ENCODE measurements around the gene LCORL.

LCORL gene

DNA sequence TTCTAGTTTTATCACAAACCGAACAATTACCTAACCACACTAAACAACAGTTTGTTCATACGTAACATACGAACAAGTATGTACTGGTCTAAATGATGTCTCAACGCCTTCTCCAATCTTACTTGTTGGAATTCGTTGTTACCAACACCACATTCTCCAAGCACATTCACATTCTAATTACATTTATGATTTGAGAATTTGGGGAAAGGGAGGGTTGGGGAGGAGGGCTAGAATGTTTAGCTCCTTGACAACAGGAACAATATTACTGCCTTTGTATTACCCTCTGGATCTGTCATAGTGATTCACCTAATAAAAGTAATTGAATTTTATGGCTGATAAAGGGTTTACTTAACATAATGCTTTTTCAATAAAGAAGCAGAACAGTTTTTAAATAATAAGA is 24.4 kb downstream of the LCORL start:
- no peak for DNase-seq (ENCODE audit: low read depth)
- no peak for TF ChIP-seq CTCF (conservative IDR thresholded peaks at IDR 0.05; ENCODE audit: low read depth, low read length)
- no peak overlapping the region for H3K4me3 ChIP-seq (ENCODE audit: low read depth, low read length)

- TF ChIP-seq CTCF (conservative IDR thresholded peaks at IDR 0.05; ENCODE audit: low read depth, low read length), result no peak
- H3K4me3 ChIP-seq (ENCODE audit: low read depth, low read length), result no peak overlapping the region
- no peak for DNase-seq (ENCODE audit: low read depth)
Measured at GRCh38 chr4:17995165-17995564, 26.4 kb downstream of the LCORL start.

DNA sequence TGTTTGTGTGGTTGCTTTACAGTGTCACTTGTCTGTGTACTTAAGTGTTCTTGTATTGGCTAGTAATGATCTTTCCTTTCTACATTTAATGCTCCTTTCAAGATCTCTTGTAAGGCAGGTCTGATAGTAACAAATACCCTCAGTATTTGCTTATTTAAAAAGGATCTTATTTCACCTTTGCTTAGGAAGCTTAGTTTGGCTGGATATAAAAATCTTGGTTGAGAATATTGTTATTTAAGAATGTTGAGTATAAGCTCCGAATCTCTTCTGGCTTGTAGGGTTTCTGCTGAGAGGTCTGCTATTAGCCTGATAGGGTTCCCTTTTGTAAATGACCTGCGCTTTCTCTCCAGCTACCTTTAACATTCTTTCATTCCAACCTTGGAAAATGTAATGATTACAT is 35.7 kb downstream of the LCORL start:
- no peak for DNase-seq (ENCODE audit: low read depth)
- TF ChIP-seq CTCF (conservative IDR thresholded peaks at IDR 0.05; ENCODE audit: low read depth, low read length), result no peak
- no peak overlapping the region for H3K4me3 ChIP-seq (ENCODE audit: low read depth, low read length)

- DNase-seq (ENCODE audit: low read depth), result peak; percentile 5
- TF ChIP-seq CTCF (conservative IDR thresholded peaks at IDR 0.05; ENCODE audit: low read depth, low read length), result no peak
- H3K4me3 ChIP-seq (ENCODE audit: low read depth, low read length), result no peak overlapping the region
Measured at GRCh38 chr4:17981063-17981462, 40.5 kb downstream of the LCORL start.

DNA sequence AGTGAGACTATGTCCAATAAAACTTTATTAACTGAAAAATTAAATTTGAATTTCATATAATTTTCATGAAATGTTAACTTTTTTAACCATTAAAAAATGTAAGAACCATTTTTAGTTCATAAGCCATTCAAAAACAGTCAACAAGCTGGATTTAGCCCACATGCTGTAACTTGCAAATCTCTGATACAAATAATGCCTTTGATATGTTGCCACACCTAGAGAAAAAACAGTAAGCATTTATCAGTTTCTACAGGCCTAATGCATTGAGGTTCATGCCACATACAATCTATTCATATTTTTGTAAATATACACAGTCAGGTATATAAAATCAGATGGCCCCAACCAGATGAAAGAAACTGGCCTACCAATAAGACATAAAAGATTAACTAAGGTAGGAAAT is 52.8 kb downstream of the LCORL start:
- no peak overlapping the region for H3K4me3 ChIP-seq (ENCODE audit: low read depth, low read length)
- no peak for TF ChIP-seq CTCF (conservative IDR thresholded peaks at IDR 0.05; ENCODE audit: low read depth, low read length)

GRCh38 chr4:17967078-17967477 is 54.5 kb downstream of the LCORL start:
- no peak for DNase-seq (ENCODE audit: low read depth)
- no peak overlapping the region for H3K4me3 ChIP-seq (ENCODE audit: low read depth, low read length)
- TF ChIP-seq CTCF (conservative IDR thresholded peaks at IDR 0.05; ENCODE audit: low read depth, low read length), result no peak

More for the DNA sequence above, 52.8 kb downstream of the LCORL start:
- DNase-seq (ENCODE audit: low read depth), result no peak

GRCh38 chr4:17966312-17966711 is 55.2 kb downstream of the LCORL start:
- no peak for DNase-seq (ENCODE audit: low read depth)
- no peak for TF ChIP-seq CTCF (conservative IDR thresholded peaks at IDR 0.05; ENCODE audit: low read depth, low read length)
- H3K4me3 ChIP-seq (ENCODE audit: low read depth, low read length), result no peak overlapping the region
